ENCODE measurements around the gene LRMDA.

The LRMDA gene

DNA sequence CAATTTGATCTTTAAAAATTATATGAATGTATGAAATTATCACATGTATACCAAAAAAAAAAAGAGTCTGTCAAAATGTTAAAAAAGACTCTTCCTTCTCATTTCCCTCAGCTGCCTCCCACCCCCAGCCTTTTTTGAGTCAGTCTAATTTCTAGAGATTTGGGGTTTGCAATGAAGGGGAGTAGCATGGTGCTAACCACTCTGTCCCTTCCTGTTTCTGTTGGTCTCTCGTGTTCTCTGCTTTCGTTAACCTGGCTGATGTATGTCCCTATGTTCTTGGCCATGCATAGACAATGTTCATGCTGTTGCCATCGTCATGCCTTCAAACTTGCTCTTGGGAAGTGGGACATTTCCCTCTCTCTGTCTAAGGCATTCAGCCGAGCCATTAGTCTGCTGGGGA lies 474.1 kb downstream of the LRMDA start:
- H3K27me3 Mint-ChIP-seq (ENCODE audit: low read depth), result peaks cover 10% of the 10 kb centered on the region
- no peak overlapping the region for H3K27ac Mint-ChIP-seq
- no peaks in the 10 kb centered on the region for H3K36me3 Mint-ChIP-seq (ENCODE audit: low read depth)
- H3K9me3 Mint-ChIP-seq, result no peaks in the 10 kb centered on the region
- H3K4me3 Mint-ChIP-seq, result no peak overlapping the region
- no peaks in the 10 kb centered on the region for H3K4me1 Mint-ChIP-seq (ENCODE audit: low read depth)

- Mint-ChIP-seq H3K4me3 (no peak overlapping the region), H3K27ac (no peak overlapping the region)
Measured at GRCh38 chr10:75910032-75910431, 478.6 kb downstream of the LRMDA start.

DNA sequence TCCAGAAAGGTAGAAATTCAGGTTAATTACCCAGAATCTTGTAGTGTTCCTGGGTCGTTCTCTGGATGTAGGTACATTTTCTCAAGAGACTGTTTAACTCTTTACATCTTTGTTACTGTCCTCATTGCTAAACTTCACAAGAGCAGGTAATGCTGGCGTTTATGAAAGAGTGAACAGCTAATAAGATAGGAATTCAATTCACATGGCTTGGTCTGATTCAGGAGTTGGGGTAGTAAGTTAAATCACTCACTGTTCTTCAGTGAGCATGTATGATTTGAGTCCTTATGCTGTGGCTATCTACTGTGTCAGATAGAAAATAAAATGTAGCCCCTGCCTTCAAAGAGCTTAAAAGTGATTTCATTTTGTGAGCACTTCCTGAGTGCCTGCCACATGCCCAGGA lies 480.0 kb downstream of the LRMDA start:
- Mint-ChIP-seq H3K9me3 (no peaks in the 10 kb centered on the region), H3K4me1 (ENCODE audit: low read depth) (no peaks in the 10 kb centered on the region), H3K27me3 (ENCODE audit: low read depth) (no peaks in the 10 kb centered on the region), H3K27ac (no peak overlapping the region), H3K4me3 (no peak overlapping the region), H3K36me3 (ENCODE audit: low read depth) (no peaks in the 10 kb centered on the region)

More at GRCh38 chr10:75910032-75910431, 478.6 kb downstream of the LRMDA start:
- Mint-ChIP-seq H3K36me3 (ENCODE audit: low read depth) (no peaks in the 10 kb centered on the region), H3K9me3 (no peaks in the 10 kb centered on the region), H3K27me3 (ENCODE audit: low read depth) (peaks cover 5% of the 10 kb centered on the region), H3K4me1 (ENCODE audit: low read depth) (no peaks in the 10 kb centered on the region)

DNA sequence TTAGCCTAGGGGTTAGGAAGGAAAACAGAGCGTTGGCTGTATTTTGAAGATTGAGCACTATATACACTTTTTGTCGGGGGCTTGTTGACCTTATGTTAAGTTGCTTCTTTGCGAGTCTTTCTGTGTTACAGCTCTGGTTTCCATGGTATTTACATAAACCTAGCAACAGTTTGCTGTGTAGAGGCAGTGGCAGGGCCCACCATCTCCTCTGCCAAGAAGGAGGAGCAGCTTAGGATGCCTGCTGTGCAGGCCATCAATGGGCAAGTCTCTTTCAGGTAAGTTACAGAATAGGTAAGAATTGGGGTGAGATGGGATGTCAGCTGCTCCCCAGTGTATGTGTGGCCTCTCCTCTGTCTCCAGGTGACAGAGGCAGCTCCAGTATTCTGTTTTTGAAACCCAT lies 485.5 kb downstream of the LRMDA start:
- Mint-ChIP-seq H3K9me3 (no peaks in the 10 kb centered on the region), H3K4me1 (ENCODE audit: low read depth) (no peaks in the 10 kb centered on the region), H3K4me3 (no peak overlapping the region), H3K27me3 (ENCODE audit: low read depth) (no peaks in the 10 kb centered on the region), H3K36me3 (ENCODE audit: low read depth) (no peaks in the 10 kb centered on the region), H3K27ac (no peak overlapping the region)

GRCh38 chr10:75919913-75920312 lies 488.5 kb downstream of the LRMDA start:
- H3K4me3 Mint-ChIP-seq, result no peak overlapping the region
- no peaks in the 10 kb centered on the region for H3K36me3 Mint-ChIP-seq (ENCODE audit: low read depth)
- no peaks in the 10 kb centered on the region for H3K27me3 Mint-ChIP-seq (ENCODE audit: low read depth)
- H3K4me1 Mint-ChIP-seq (ENCODE audit: low read depth), result no peaks in the 10 kb centered on the region
- H3K9me3 Mint-ChIP-seq, result no peaks in the 10 kb centered on the region
- H3K27ac Mint-ChIP-seq, result no peak overlapping the region

DNA sequence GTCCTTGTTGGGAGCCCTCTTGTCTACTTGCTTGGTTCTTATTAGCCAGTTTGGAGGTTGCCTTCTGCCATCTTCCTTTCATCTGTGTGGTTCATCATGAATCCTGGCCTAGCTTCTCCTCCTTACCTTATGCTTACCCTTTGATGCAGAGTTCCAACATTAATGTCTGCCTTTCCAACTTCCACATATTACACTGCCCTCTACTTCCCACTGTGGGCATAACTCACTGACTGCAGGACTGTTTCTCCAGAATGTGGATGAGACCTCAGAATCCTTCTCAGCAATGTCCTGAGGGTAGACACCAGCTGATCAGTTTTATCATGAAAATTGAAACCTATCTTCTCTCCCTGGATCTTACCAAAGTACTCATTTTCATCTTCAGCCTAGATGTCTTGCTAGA lies 491.0 kb downstream of the LRMDA start:
- no peaks in the 10 kb centered on the region for H3K27me3 Mint-ChIP-seq (ENCODE audit: low read depth)
- no peak overlapping the region for H3K4me3 Mint-ChIP-seq
- no peaks in the 10 kb centered on the region for H3K36me3 Mint-ChIP-seq (ENCODE audit: low read depth)
- no peaks in the 10 kb centered on the region for H3K9me3 Mint-ChIP-seq
- H3K27ac Mint-ChIP-seq, result no peak overlapping the region
- no peaks in the 10 kb centered on the region for H3K4me1 Mint-ChIP-seq (ENCODE audit: low read depth)

GRCh38 chr10:75924309-75924902 lies 493.0 kb downstream of the LRMDA start:
- Mint-ChIP-seq H3K36me3 (ENCODE audit: low read depth) (no peaks in the 10 kb centered on the region), H3K4me3 (no peak overlapping the region), H3K4me1 (ENCODE audit: low read depth) (no peaks in the 10 kb centered on the region), H3K27ac (no peak overlapping the region), H3K9me3 (no peaks in the 10 kb centered on the region), H3K27me3 (ENCODE audit: low read depth) (no peaks in the 10 kb centered on the region)

GRCh38 chr10:75925999-75926398 lies 494.6 kb downstream of the LRMDA start:
- Mint-ChIP-seq H3K27ac (no peak overlapping the region), H3K4me3 (no peak overlapping the region), H3K27me3 (ENCODE audit: low read depth) (no peaks in the 10 kb centered on the region), H3K4me1 (ENCODE audit: low read depth) (no peaks in the 10 kb centered on the region), H3K36me3 (ENCODE audit: low read depth) (no peaks in the 10 kb centered on the region), H3K9me3 (no peaks in the 10 kb centered on the region)

GRCh38 chr10:75926763-75927162 lies 495.3 kb downstream of the LRMDA start:
- H3K36me3 Mint-ChIP-seq (ENCODE audit: low read depth), result no peaks in the 10 kb centered on the region
- H3K27ac Mint-ChIP-seq, result no peak overlapping the region
- no peaks in the 10 kb centered on the region for H3K9me3 Mint-ChIP-seq
- H3K27me3 Mint-ChIP-seq (ENCODE audit: low read depth), result no peaks in the 10 kb centered on the region
- no peak overlapping the region for H3K4me3 Mint-ChIP-seq
- no peaks in the 10 kb centered on the region for H3K4me1 Mint-ChIP-seq (ENCODE audit: low read depth)

- H3K9me3 Mint-ChIP-seq, result no peaks in the 10 kb centered on the region
- H3K4me1 Mint-ChIP-seq (ENCODE audit: low read depth), result no peaks in the 10 kb centered on the region
- no peak overlapping the region for H3K4me3 Mint-ChIP-seq
- no peak overlapping the region for H3K27ac Mint-ChIP-seq
- no peaks in the 10 kb centered on the region for H3K36me3 Mint-ChIP-seq (ENCODE audit: low read depth)
- H3K27me3 Mint-ChIP-seq (ENCODE audit: low read depth), result no peaks in the 10 kb centered on the region
Measured at GRCh38 chr10:75928231-75928630, 496.8 kb downstream of the LRMDA start.

DNA sequence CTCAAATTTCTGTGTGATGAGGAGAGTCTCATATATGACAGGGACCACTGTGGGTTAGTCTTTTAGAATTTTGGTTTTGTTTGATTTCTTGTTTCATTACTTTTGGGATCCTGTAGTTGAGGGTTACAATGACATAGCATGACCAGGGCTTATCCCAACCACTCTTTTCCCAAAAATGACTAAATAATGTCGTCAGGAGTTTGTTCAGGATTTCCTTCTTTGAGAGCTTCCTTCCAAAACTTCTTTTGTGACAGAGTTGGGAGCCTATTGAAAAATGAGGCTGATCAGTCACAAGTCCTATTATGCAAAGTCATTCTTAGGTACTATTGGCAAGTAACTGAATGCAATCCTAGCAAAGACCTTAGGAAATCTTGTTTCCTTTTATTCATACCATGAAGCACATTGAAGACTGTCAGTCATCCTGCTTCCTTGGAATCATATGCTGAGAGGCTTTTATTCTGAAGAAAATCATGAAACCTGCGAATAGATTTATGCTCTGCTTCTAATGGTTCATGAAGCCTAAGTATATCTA lies 498.3 kb downstream of the LRMDA start:
- Mint-ChIP-seq H3K4me3 (no peak overlapping the region), H3K27ac (no peak overlapping the region), H3K9me3 (no peaks in the 10 kb centered on the region), H3K36me3 (ENCODE audit: low read depth) (no peaks in the 10 kb centered on the region), H3K4me1 (ENCODE audit: low read depth) (no peaks in the 10 kb centered on the region), H3K27me3 (ENCODE audit: low read depth) (no peaks in the 10 kb centered on the region)

GRCh38 chr10:75932921-75933320 lies 501.5 kb downstream of the LRMDA start:
- H3K27ac Mint-ChIP-seq, result no peak overlapping the region
- no peaks in the 10 kb centered on the region for H3K9me3 Mint-ChIP-seq
- H3K4me1 Mint-ChIP-seq (ENCODE audit: low read depth), result no peaks in the 10 kb centered on the region
- no peak overlapping the region for H3K4me3 Mint-ChIP-seq
- peaks cover 3% of the 10 kb centered on the region for H3K27me3 Mint-ChIP-seq (ENCODE audit: low read depth)
- no peaks in the 10 kb centered on the region for H3K36me3 Mint-ChIP-seq (ENCODE audit: low read depth)

GRCh38 chr10:75935240-75935639 lies 503.8 kb downstream of the LRMDA start:
- Mint-ChIP-seq H3K27ac (no peak overlapping the region), H3K4me3 (no peak overlapping the region), H3K4me1 (ENCODE audit: low read depth) (no peaks in the 10 kb centered on the region), H3K9me3 (no peaks in the 10 kb centered on the region), H3K27me3 (ENCODE audit: low read depth) (peaks cover 3% of the 10 kb centered on the region), H3K36me3 (ENCODE audit: low read depth) (no peaks in the 10 kb centered on the region)

- H3K4me1 Mint-ChIP-seq (ENCODE audit: low read depth), result no peaks in the 10 kb centered on the region
- H3K4me3 Mint-ChIP-seq, result no peak overlapping the region
- H3K27ac Mint-ChIP-seq, result no peak overlapping the region
- peaks cover 3% of the 10 kb centered on the region for H3K27me3 Mint-ChIP-seq (ENCODE audit: low read depth)
- H3K9me3 Mint-ChIP-seq, result no peaks in the 10 kb centered on the region
- no peaks in the 10 kb centered on the region for H3K36me3 Mint-ChIP-seq (ENCODE audit: low read depth)
Measured at GRCh38 chr10:75935650-75936400, 504.4 kb downstream of the LRMDA start.

GRCh38 chr10:75936841-75937240 lies 505.4 kb downstream of the LRMDA start:
- Mint-ChIP-seq H3K27me3 (ENCODE audit: low read depth) (peaks cover 3% of the 10 kb centered on the region), H3K4me1 (ENCODE audit: low read depth) (no peaks in the 10 kb centered on the region), H3K4me3 (no peak overlapping the region), H3K36me3 (ENCODE audit: low read depth) (no peaks in the 10 kb centered on the region), H3K27ac (no peak overlapping the region), H3K9me3 (no peaks in the 10 kb centered on the region)

Measured in T-helper 1 cell treated with Interleukin-12 subunit alpha and Interleukin-12 subunit beta and Interleukin-4 antibody, amounts not matched to agents 30 μg/mL and 1 μg/mL, for 36 hours (primary cell).